OCI-LY3 (cell line): ENCODE results near the gene PLD1.

Experiments used
- H2AFZ ChIP-seq: fragments of 200-600, 300-600 bp; shearing (Covaris generic); 2 replicates; pipeline ENCODE4 v1.6.0; 2014; ENCODE audit warnings: antibody characterized with exemption, low read depth, low read length
- H3K27ac ChIP-seq: fragments of 200-600, 300-600 bp; sonication (generic); 2 replicates; pipeline ENCODE4 v1.5.1; 2014; ENCODE audit warnings: mild to moderate bottlenecking, low read length, moderate library complexity, mixed read lengths
- H3K27me3 ChIP-seq: fragments of 200-600, 300-600 bp; sonication (generic); 2 replicates; pipeline ENCODE4 v1.6.1; 2014; ENCODE audit warnings: low read depth, low read length, mixed read lengths
- H3K36me3 ChIP-seq: fragments of 200-600, 300-600 bp; sonication (generic); replicated peaks from 2 replicates; pipeline ENCODE3; 2014; ENCODE audit warnings: low read depth, low read length, mixed read lengths
- H3K4me1 ChIP-seq: fragments of 300-600, 200-600 bp; sonication (generic); 2 replicates; pipeline ENCODE4 v1.6.1; 2014; ENCODE audit warnings: low read length, mixed read lengths
- H3K4me2 ChIP-seq: fragments of 200-600, 300-600 bp; sonication (generic); 2 replicates; pipeline ENCODE4 v1.6.1; 2014; ENCODE audit warnings: low read length, mixed read lengths
- H3K4me3 ChIP-seq: fragments of 300-600, 200-600 bp; sonication (generic); 2 replicates; pipeline ENCODE4 v1.5.1; 2014; ENCODE audit warnings: antibody characterized with exemption, mild to moderate bottlenecking, low read length, moderate library complexity
- H3K79me2 ChIP-seq: fragments of 300-600, 200-600 bp; shearing (Covaris generic); 2 replicates; pipeline ENCODE4 v1.6.1; 2014; ENCODE audit warnings: mild to moderate bottlenecking, low read length, mixed read lengths
- H3K9ac ChIP-seq: fragments of 300-600, 200-600 bp; shearing (Covaris generic); 2 replicates; pipeline ENCODE4 v1.6.0; 2014; ENCODE audit warnings: mild to moderate bottlenecking, low read length, moderate library complexity
- H3K9me3 ChIP-seq: fragments of 200-600, 300-600 bp; shearing (Covaris generic); 2 replicates; pipeline ENCODE4 v1.6.1; 2014; ENCODE audit warnings: low read length, mixed read lengths; ENCODE audit not compliant: insufficient read depth
- H4K20me1 ChIP-seq: fragments of 200-600, 300-600 bp; sonication (generic); 2 replicates; pipeline ENCODE4 v1.6.1; 2016; ENCODE audit warnings: low read length, mixed read lengths; ENCODE audit not compliant: insufficient read depth
- CTCF ChIP-seq: fragments of 200-600, 300-600 bp; sonication (generic); IDR thresholded peaks from 2 replicates; pipeline ENCODE4 v1.5.1; 2014; ENCODE audit warnings: antibody characterized with exemption, low read length, low read depth
- EZH2phosphoT487 ChIP-seq: fragments of 200-600 bp; shearing (Covaris generic); IDR thresholded peaks from 2 replicates; pipeline ENCODE4 v1.6.1; 2018; ENCODE audit warnings: antibody characterized with exemption, mixed run types, low read depth

PLD1 gene

GRCh38 chr3:171745577-171746319 is 64.5 kb downstream of the PLD1 start:
- H3K9ac ChIP-seq: no peak overlapping the region
- H3K36me3 ChIP-seq: no peaks in the 10 kb centered on the region
- H3K27ac ChIP-seq: no peak overlapping the region
- H4K20me1 ChIP-seq: no peaks in the 10 kb centered on the region
- no peaks in the 10 kb centered on the region for H3K4me1 ChIP-seq
- H3K9me3 ChIP-seq: no peaks in the 10 kb centered on the region
- no peak overlapping the region for H2AFZ ChIP-seq
- H3K4me3 ChIP-seq: no peak overlapping the region
- H3K79me2 ChIP-seq: no peaks in the 10 kb centered on the region
- H3K27me3 ChIP-seq: peaks cover 49% of the 10 kb centered on the region
- no peak for TF ChIP-seq EZH2phosphoT487
- TF ChIP-seq CTCF: no peak
- no peak overlapping the region for H3K4me2 ChIP-seq

- H2AFZ ChIP-seq: no peak overlapping the region
- no peak overlapping the region for H3K4me2 ChIP-seq
- H3K79me2 ChIP-seq: no peaks in the 10 kb centered on the region
- TF ChIP-seq CTCF: no peak
- TF ChIP-seq EZH2phosphoT487: no peak
- H4K20me1 ChIP-seq: no peaks in the 10 kb centered on the region
- H3K4me3 ChIP-seq: no peak overlapping the region
- H3K4me1 ChIP-seq: no peaks in the 10 kb centered on the region
- no peaks in the 10 kb centered on the region for H3K9me3 ChIP-seq
- no peak overlapping the region for H3K9ac ChIP-seq
- no peaks in the 10 kb centered on the region for H3K36me3 ChIP-seq
- no peak overlapping the region for H3K27ac ChIP-seq
- peaks cover 39% of the 10 kb centered on the region for H3K27me3 ChIP-seq
Observed at GRCh38 chr3:171744158-171744741, 66.0 kb downstream of the PLD1 start.

DNA sequence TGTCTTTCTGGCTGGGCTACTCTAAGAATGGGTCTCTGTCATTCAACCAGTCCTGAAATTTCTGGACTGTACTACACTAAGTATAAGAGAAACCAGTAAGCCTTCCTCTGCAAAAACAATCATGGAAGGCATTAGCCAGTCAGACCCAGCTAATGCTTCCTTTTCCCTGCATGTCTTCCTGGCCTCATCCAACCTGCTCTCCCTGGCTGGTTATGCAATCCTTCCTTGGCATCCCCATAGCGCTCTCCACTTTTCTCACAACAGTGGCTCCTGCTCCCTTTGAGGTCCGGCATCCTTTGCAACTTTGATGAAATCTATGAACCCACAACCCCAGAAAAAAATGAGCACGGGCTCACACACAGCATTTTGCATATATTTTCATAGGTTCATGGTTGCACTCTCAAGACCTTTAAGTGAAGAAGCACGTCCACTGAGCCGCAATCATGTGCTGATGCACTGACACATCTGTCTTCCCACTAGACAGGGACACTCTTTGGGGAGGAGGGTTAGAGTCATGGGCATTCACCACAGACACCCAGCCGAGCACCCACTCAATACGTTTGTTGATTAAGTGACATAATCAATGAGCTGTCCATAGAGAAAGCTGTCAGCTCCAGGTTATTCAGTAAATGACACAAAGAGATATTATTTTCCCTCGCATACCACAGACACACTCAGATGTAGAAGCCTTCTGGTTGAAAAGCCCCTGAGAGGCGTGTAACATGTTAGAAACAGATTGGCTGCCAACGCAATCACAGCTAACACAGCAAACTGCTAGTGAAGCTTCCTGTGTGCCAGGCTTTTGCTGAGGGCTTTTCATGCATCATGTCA is 66.7 kb downstream of the PLD1 start:
- no peaks in the 10 kb centered on the region for H3K9me3 ChIP-seq
- TF ChIP-seq EZH2phosphoT487: no peak
- no peak for TF ChIP-seq CTCF
- no peak overlapping the region for H3K27ac ChIP-seq
- no peaks in the 10 kb centered on the region for H3K79me2 ChIP-seq
- H3K4me2 ChIP-seq: no peak overlapping the region
- no peak overlapping the region for H3K4me3 ChIP-seq
- no peaks in the 10 kb centered on the region for H3K4me1 ChIP-seq
- no peaks in the 10 kb centered on the region for H3K36me3 ChIP-seq
- H4K20me1 ChIP-seq: no peaks in the 10 kb centered on the region
- no peak overlapping the region for H3K9ac ChIP-seq
- H3K27me3 ChIP-seq: peaks cover 33% of the 10 kb centered on the region
- no peak overlapping the region for H2AFZ ChIP-seq

DNA sequence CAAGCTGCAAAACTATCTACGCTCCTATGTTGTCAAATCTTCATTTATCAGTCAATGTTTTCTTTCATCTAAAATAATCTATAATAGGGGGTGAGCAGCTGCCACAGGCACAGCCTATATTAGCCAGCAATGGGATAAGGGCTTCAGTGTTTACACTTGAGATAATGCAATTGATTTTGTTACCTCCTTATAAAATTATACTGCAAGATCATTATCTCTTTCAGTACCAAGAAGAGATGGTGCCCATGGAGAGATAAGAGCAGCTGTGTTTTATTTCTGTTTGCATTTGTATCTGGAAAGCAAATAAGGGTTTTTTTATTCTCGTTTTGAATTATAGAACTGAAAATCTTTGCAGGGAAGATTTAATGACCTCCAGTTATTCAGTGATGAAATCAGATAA is 68.9 kb downstream of the PLD1 start:
- H2AFZ ChIP-seq: no peak overlapping the region
- no peaks in the 10 kb centered on the region for H3K79me2 ChIP-seq
- H3K27me3 ChIP-seq: peaks cover 21% of the 10 kb centered on the region
- no peaks in the 10 kb centered on the region for H3K4me1 ChIP-seq
- no peak overlapping the region for H3K4me2 ChIP-seq
- no peaks in the 10 kb centered on the region for H4K20me1 ChIP-seq
- H3K36me3 ChIP-seq: no peaks in the 10 kb centered on the region
- no peaks in the 10 kb centered on the region for H3K9me3 ChIP-seq
- H3K9ac ChIP-seq: no peak overlapping the region
- H3K4me3 ChIP-seq: no peak overlapping the region
- no peak overlapping the region for H3K27ac ChIP-seq
- TF ChIP-seq CTCF: no peak
